K562 (cell line): Measurements from ENCODE around the gene SH2D3A. TPM values are rescaled to one million over a fixed set of nuclear protein-coding genes. Genes with fewer than 3 reads are reported as not detected.

Experiments used
- CBFA2T2 ChIP-seq: fragments of 450-650 bp; conservative IDR thresholded peaks from 2 replicates; pipeline ENCODE4 v1.6.1; 2017; ENCODE audit warnings: mild to moderate bottlenecking
- CTBP1 ChIP-seq: fragments of 450-650 bp; IDR thresholded peaks from 2 replicates; pipeline ENCODE4 v1.6.1; 2016; ENCODE audit warnings: borderline replicate concordance
- FOXJ3 ChIP-seq: sonication (generic); formaldehyde crosslinking; IDR thresholded peaks from 2 replicates; pipeline ENCODE4 v1.4.0; 2020; ENCODE audit warnings: mild to moderate bottlenecking, missing genetic modification reagents
- FOXK1 ChIP-seq: sonication (generic); formaldehyde crosslinking; IDR thresholded peaks from 2 replicates; pipeline ENCODE4 v1.8.0; 2022; ENCODE audit warnings: missing genetic modification reagents, mild to moderate bottlenecking, borderline replicate concordance
- HDAC3 ChIP-seq: fragments of 450-650 bp; IDR thresholded peaks from 2 replicates; pipeline ENCODE4 v1.6.1; 2018; ENCODE audit warnings: borderline replicate concordance, mild to moderate bottlenecking, moderate library complexity; ENCODE audit not compliant: partially characterized antibody
- HMG20A ChIP-seq: fragments of 450-650 bp; formaldehyde crosslinking; conservative IDR thresholded peaks from 2 replicates; pipeline ENCODE4 v1.4.0; 2020; ENCODE audit warnings: mild to moderate bottlenecking, mixed read lengths
- KDM1A ChIP-seq, 2 experiments: fragments of 450-650 bp; IDR thresholded peaks; 2 replicates each; pipeline ENCODE4 v1.6.1; 2016; ENCODE audit warnings: mild to moderate bottlenecking in 2 of 2
- KLF6 ChIP-seq: fragments of 250-450 bp; sonication (Bioruptor Pico); IDR thresholded peaks from 2 replicates; pipeline ENCODE4 v1.4.0; 2020; ENCODE audit warnings: mild to moderate bottlenecking, moderate library complexity, borderline replicate concordance
- NCOA4 ChIP-seq: fragments of 450-650 bp; IDR thresholded peaks from 2 replicates; pipeline ENCODE4 v1.6.1; 2018; ENCODE audit warnings: mild to moderate bottlenecking; ENCODE audit not compliant: partially characterized antibody
- NR1H2 ChIP-seq: sonication (generic); formaldehyde crosslinking; IDR thresholded peaks from 2 replicates; pipeline ENCODE4 v1.4.0; 2020; ENCODE audit warnings: mild to moderate bottlenecking, missing genetic modification reagents
- PHB ChIP-seq: fragments of 250-450 bp; sonication (Bioruptor Pico); IDR thresholded peaks from 2 replicates; pipeline ENCODE4 v1.5.0; 2021
- POLR3A ChIP-seq: IDR thresholded peaks from 2 replicates; pipeline ENCODE4 v1.6.1; 2011; ENCODE audit warnings: borderline replicate concordance, mild to moderate bottlenecking, moderate library complexity; ENCODE audit not compliant: insufficient read length, insufficient read depth; ENCODE audit errors: extremely low read depth
- SETDB1 ChIP-seq: IDR thresholded peaks from one replicate; pipeline ENCODE4 v1.6.1; 2012; ENCODE audit warnings: low read length, control low read depth, inconsistent platforms
- SRSF3 ChIP-seq: fragments of 200-400 bp; formaldehyde crosslinking; IDR thresholded peaks from 2 replicates; pipeline ENCODE4 v1.6.1; 2016; ENCODE audit warnings: mild to moderate bottlenecking, low read length, moderate library complexity; ENCODE audit not compliant: insufficient read depth
- TCF7 ChIP-seq: sonication (generic); IDR thresholded peaks from 2 replicates; pipeline ENCODE4 v1.6.1; 2016; ENCODE audit warnings: antibody characterized with exemption, borderline replicate concordance
- TRIM24 ChIP-seq, 2 experiments: fragments of 450-650 bp; IDR thresholded peaks; 2 replicates each; pipeline ENCODE4 v1.6.1; 2016
- YBX1 ChIP-seq: fragments of 450-650 bp; IDR thresholded peaks from 2 replicates; pipeline ENCODE4 v1.7.1; 2016; ENCODE audit warnings: mild to moderate bottlenecking
- ZBTB7A ChIP-seq: IDR thresholded peaks from 2 replicates; pipeline ENCODE4 v1.6.1; 2011; ENCODE audit warnings: low read depth, mild to moderate bottlenecking, low read length, moderate library complexity, borderline replicate concordance; ENCODE audit not compliant: control insufficient read depth
- ZNF507 ChIP-seq: conservative IDR thresholded peaks from 2 replicates; pipeline ENCODE4 v1.6.1; 2017; ENCODE audit warnings: missing genetic modification characterization, missing compliant biosample characterization
- polyA plus RNA-seq, 8 experiments: library from polyadenylated mRNA; depleted of rRNA in 4 of 8; stranded (reverse) in 5 of 8; unstranded in 3 of 8; fragments of >200 nt; fragmentation: Nextera tagmentation in 2 of 8; fragmentation: Illumina TruSeq in 1 of 8; extraction: Ambion mirVana in 2 of 8; extraction: Trizol in 1 of 8; gene quantifications; 2 replicates each; pipeline versions ENCODE4 v1.2.1 to v1.2.3, GENCODE V29; 2011 to 2014; ENCODE audit warnings: inconsistent platforms in 1 of 8, missing spikeins in 1 of 8
- total RNA-seq, 7 experiments: library from RNA; depleted of rRNA in 6 of 7; stranded (reverse); fragments of >200 nt in 6 of 7; fragmentation: Illumina TruSeq in 2 of 7; extraction: Trizol in 2 of 7; gene quantifications; 2 replicates each; pipeline versions ENCODE4 v1.2.1 to v1.2.3, GENCODE V29; 2011 to 2021; ENCODE audit warnings: low replicate concordance in 1 of 7
- TF ChIP-seq, protein P1 (sequence below): sonication (generic); formaldehyde crosslinking; IDR thresholded peaks from 2 replicates; pipeline ENCODE4 v1.8.0; 2022; ENCODE audit warnings: mild to moderate bottlenecking, missing genetic modification reagents

Gene SH2D3A
- total and polyA plus RNA-seq, 9 of the 15 experiments (the other 6 are each of a cell fraction or from before 2014, with no cell fraction given): 0.75 to 26.3 (median 8.9) TPM

DNA sequence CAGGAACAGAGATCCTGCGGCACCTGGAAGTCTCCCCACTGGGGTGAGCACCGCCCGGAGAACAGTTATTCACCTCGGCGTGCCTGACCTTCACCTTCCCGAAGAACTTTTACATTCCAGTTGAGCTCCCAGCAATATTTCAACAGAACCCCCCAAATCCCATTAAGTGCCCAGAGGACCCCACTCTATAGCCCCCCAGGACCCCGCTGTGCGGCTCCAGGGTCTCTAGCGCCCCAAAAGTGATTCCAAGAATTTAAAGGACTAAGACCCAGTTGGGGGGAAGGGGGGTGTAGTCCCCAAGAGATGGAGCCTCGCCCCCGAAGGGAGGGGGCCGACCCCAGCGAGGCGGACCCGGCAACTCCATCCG lies 30.3 kb downstream of the SH2D3A start (continued):
- no peak for TF ChIP-seq HMG20A
- TF ChIP-seq TCF7: no peak
- peak; percentile 17 for TF ChIP-seq HDAC3
- TF ChIP-seq YBX1: no peak
- TF ChIP-seq PHB (CRISPR knock-in tag): no peak
- TF ChIP-seq, protein P1, sequence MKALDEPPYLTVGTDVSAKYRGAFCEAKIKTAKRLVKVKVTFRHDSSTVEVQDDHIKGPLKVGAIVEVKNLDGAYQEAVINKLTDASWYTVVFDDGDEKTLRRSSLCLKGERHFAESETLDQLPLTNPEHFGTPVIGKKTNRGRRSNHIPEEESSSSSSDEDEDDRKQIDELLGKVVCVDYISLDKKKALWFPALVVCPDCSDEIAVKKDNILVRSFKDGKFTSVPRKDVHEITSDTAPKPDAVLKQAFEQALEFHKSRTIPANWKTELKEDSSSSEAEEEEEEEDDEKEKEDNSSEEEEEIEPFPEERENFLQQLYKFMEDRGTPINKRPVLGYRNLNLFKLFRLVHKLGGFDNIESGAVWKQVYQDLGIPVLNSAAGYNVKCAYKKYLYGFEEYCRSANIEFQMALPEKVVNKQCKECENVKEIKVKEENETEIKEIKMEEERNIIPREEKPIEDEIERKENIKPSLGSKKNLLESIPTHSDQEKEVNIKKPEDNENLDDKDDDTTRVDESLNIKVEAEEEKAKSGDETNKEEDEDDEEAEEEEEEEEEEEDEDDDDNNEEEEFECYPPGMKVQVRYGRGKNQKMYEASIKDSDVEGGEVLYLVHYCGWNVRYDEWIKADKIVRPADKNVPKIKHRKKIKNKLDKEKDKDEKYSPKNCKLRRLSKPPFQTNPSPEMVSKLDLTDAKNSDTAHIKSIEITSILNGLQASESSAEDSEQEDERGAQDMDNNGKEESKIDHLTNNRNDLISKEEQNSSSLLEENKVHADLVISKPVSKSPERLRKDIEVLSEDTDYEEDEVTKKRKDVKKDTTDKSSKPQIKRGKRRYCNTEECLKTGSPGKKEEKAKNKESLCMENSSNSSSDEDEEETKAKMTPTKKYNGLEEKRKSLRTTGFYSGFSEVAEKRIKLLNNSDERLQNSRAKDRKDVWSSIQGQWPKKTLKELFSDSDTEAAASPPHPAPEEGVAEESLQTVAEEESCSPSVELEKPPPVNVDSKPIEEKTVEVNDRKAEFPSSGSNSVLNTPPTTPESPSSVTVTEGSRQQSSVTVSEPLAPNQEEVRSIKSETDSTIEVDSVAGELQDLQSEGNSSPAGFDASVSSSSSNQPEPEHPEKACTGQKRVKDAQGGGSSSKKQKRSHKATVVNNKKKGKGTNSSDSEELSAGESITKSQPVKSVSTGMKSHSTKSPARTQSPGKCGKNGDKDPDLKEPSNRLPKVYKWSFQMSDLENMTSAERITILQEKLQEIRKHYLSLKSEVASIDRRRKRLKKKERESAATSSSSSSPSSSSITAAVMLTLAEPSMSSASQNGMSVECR (CRISPR knock-in tag): no peak
- no peak for TF ChIP-seq NR1H2 (CRISPR knock-in tag)
- no peak for TF ChIP-seq POLR3A
- TF ChIP-seq KLF6 (CRISPR knock-in tag): no peak
- TF ChIP-seq TRIM24 (IDR thresholded peaks at IDR 0.05): no peak
- 0 out of 2 replicates have a peak, but pooled peaks have one; percentile 46 for TF ChIP-seq FOXK1 (CRISPR knock-in tag)
- TF ChIP-seq ZNF507 (tag): no peak
- no peak for TF ChIP-seq CBFA2T2
- no peak for TF ChIP-seq SRSF3
- no peak for TF ChIP-seq KDM1A (IDR thresholded peaks at IDR 0.05)
- peak; percentile 91; the same call in 1 of the 2 replicates for TF ChIP-seq ZBTB7A
- no peak for TF ChIP-seq CTBP1
- TF ChIP-seq NCOA4: no peak
- no peak for TF ChIP-seq SETDB1
- TF ChIP-seq FOXJ3 (CRISPR knock-in tag): no peak
